Left renal cortex interstitium (tissue), 4 donors: ENCODE results near the gene KPNA3. TPM values are rescaled to one million over a fixed set of nuclear protein-coding genes. Genes with fewer than 3 reads are reported as not detected.

Source experiments
- polyA plus RNA-seq, 4 donors: library from polyadenylated mRNA; unstranded; fragments of 120-200 nt; gene quantifications; one replicate each; pipeline ENCODE4 v1.2.1, GENCODE V29; 2013; ENCODE audit not compliant: insufficient read length in 4 of 4

Gene KPNA3
- polyA plus RNA-seq, 4 donors: 26.7 to 36.3 (median 34.8) TPM

Other genes with a start within 250 kb of the KPNA3 start
- gene RCBTB1, start 207.1 kb downstream of the KPNA3 start, polyA plus RNA-seq: 10 to 100 TPM; 34.8 to 46.6 (median 39.2) TPM
- under 1 TPM; 0.21 to 0.44 (median 0.28) TPM for gene ARL11, start 164.2 kb downstream of the KPNA3 start, polyA plus RNA-seq
- gene EBPL, start 101.2 kb downstream of the KPNA3 start, polyA plus RNA-seq: 10 to 100 TPM; 45.2 to 65.8 (median 54.0) TPM
- gene SPRYD7, start 143.7 kb upstream of the KPNA3 start, polyA plus RNA-seq: 10 to 100 TPM in 3 of 4 donors, 1 to 10 TPM in 1; 9.4 to 13.7 (median 12.4) TPM
- gene TRIM13, start 204.4 kb upstream of the KPNA3 start, polyA plus RNA-seq: 10 to 100 TPM; 42.8 to 51.8 (median 46.5) TPM
- 1 to 10 TPM; 1.1 to 2.2 (median 2.0) TPM for gene KCNRG, start 222.8 kb upstream of the KPNA3 start, polyA plus RNA-seq